RWPE1 (cell line): ENCODE data around the gene DDX3X.

Experiments used
- CTCF ChIA-PET: fragments of 350-600 bp; sonication (Branson Sonifier 250); formaldehyde crosslinking; extraction: SDS; loops from one replicate; lab custom pipeline; 2021; lab: Yijun Ruan, JAX
- POLR2A ChIA-PET: fragments of 400-600 bp; formaldehyde crosslinking; extraction: SDS; loops from one replicate; lab custom pipeline; 2020; ENCODE audit warnings: antibody characterized with exemption; ENCODE audit not compliant: low non-redundant PET; lab: Yijun Ruan, JAX
- DNase-seq: peaks from one replicate; pipeline ENCODE4 v3.0.0; 2012; ENCODE audit warnings: low spot score
- H3K27ac ChIP-seq: fragments of 450-650 bp; 2 replicates; pipeline ENCODE4 v1.5.1; 2017
- CTCF ChIP-seq: fragments of 450-650 bp; conservative IDR thresholded peaks from 2 replicates; pipeline ENCODE4 v1.5.1; 2017; ENCODE audit warnings: low read depth, mild to moderate bottlenecking

The DDX3X gene

DNA sequence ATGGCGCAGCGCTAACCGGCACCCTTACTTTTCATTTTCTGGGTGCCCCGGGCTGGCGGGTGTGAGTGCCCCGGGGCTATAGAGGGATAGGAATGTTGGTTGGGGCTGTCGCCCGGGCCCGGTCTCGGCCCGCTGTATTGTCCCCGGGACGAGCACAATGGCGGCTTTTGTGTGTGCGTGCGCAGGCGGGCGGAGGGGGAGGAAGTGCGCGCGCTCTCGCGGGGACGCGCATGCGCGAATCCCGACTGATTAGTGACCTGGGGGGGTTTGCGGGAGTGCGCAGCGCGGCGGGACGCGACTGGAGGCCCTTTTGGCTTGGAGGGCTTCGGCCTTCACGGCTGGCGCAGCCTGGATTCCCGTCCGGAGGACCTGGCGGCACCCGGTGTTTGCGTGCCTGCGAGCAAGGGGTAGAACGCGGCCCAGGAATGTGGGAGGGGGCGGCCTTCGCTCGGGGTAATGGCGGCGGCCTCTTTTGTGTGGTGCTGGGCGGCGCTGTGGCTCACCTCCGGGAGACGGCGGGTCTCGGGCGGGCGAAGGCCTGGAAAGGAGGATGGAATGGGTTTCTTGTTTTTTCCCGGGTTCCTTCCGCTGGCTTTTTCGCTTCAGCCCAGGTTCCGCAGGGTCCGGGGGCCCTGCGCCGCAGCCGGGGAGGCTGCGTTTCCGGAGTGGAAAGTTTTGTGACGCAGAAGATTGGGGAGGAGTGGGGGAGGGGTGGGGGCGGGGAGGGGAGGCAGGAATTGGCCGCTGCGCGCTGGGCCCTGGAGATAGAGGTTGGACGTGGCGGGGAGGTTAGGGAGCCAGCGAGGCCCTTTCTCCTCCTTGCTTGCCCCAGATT, 618 bp downstream of the DDX3X start:
- peak; percentile 69 for DNase-seq
- POLR2A ChIA-PET = no interaction called here

DNA sequence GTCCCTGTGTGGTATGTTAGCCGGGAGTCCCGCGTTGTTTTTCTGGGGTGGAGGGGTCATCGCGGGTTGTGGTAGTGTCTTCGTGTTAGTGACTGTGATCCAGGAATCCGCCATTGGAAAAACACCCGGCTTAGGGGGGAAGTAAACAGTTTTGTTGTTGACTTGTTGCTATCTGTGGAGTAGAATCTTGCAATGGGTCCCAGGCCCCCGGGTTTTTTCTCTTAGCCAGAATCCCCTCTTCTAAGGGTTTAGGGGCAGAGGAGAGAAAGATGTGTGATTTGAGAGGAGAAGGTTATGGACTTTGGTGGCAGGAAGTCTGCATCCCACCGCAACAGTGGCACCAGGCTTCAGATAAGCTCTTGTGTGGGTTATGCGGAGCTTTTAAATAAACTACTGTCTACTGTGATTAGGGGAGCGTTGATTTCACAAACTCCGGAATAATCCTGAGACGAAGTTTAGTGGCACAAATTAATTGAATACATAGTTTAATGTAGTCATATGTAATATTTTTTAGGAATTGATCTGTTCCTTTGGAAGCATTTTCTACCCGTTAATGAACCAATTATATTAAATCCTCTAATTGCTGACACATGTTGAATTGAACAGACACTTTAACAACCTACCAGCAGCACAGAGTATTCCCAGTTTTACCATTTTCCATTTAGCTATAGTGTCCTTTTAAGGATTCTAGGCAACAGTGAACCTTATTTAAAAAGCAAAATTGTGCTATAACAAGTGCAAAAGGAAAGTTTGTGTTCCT, 1.4 kb downstream of the DDX3X start:
- CTCF ChIA-PET = no interaction called here
- POLR2A ChIA-PET = no interaction called here
- H3K27ac ChIP-seq = peak overlapping the region; percentile 98
- no peak for TF ChIP-seq CTCF
- no peak for DNase-seq

More for the DNA sequence above, 618 bp downstream of the DDX3X start:
- no peak for TF ChIP-seq CTCF
- CTCF ChIA-PET = no interaction called here
- H3K27ac ChIP-seq = peak overlapping the region; percentile 98

GRCh38 chrX:41335958-41336331, 2.0 kb downstream of the DDX3X start:
- CTCF ChIA-PET = no interaction called here
- POLR2A ChIA-PET = no interaction called here
- H3K27ac ChIP-seq = no peak overlapping the region
- no peak for DNase-seq
- TF ChIP-seq CTCF = no peak

GRCh38 chrX:41336447-41336846, 2.5 kb downstream of the DDX3X start:
- no peak overlapping the region for H3K27ac ChIP-seq
- ChIA-PET POLR2A (no interaction called here), CTCF (no interaction called here)
- no peak for TF ChIP-seq CTCF
- no peak for DNase-seq

GRCh38 chrX:41337140-41337539, 3.2 kb downstream of the DDX3X start:
- CTCF ChIA-PET = no interaction called here
- no peak for DNase-seq
- no peak for TF ChIP-seq CTCF
- H3K27ac ChIP-seq = no peak overlapping the region
- POLR2A ChIA-PET = no interaction called here

DNA sequence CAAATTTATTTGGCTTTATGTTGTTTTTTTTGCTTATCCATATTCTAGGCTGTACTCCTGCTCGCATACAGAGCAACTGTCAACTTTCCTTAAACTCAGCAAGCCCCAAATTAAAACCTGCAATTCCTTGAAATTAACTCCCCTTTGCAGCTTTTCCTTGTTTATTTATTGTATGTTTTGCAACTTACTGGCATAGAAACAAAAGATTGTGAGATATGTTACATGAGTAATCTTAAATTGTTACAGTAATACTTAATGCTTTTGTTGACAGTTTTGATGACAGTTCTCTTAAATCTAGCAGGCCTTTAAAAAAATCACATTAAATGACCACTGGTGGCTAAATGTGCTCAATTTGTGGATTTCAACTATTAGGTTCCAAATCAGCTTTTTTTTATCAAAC, 4.5 kb downstream of the DDX3X start:
- TF ChIP-seq CTCF = no peak
- ChIA-PET CTCF (interaction anchor here (0.6 to 0.7 kb wide), 2 partner anchors 61 to 66 kb away, joined by 3 to 4 read pairs; no protein-coding TSS in a partner anchor), POLR2A (no interaction called here)
- no peak for DNase-seq
- H3K27ac ChIP-seq = no peak overlapping the region
